CD4-positive, alpha-beta T cell treated with Interleukin-4 for 1 hour (primary cell): Measurements from ENCODE around the gene CCND1.

Source experiments
- DNase-seq, 2 donors: peaks; one replicate each; pipeline ENCODE4 v3.0.0-alpha.2; 2020 to 2022

Gene CCND1

DNA sequence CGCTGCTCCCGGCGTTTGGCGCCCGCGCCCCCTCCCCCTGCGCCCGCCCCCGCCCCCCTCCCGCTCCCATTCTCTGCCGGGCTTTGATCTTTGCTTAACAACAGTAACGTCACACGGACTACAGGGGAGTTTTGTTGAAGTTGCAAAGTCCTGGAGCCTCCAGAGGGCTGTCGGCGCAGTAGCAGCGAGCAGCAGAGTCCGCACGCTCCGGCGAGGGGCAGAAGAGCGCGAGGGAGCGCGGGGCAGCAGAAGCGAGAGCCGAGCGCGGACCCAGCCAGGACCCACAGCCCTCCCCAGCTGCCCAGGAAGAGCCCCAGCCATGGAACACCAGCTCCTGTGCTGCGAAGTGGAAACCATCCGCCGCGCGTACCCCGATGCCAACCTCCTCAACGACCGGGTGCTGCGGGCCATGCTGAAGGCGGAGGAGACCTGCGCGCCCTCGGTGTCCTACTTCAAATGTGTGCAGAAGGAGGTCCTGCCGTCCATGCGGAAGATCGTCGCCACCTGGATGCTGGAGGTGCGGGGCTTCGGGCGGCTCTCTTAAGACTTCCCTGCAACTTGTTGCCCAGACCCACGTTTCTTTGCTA, at the start of gene CCND1:
CCND1 (plus strand) TSS at position 162 of the 587 bp plus-strand sequence; CDS start at position 320, 158 bp downstream.
- peak; percentile 45 to 50 for DNase-seq

DNA sequence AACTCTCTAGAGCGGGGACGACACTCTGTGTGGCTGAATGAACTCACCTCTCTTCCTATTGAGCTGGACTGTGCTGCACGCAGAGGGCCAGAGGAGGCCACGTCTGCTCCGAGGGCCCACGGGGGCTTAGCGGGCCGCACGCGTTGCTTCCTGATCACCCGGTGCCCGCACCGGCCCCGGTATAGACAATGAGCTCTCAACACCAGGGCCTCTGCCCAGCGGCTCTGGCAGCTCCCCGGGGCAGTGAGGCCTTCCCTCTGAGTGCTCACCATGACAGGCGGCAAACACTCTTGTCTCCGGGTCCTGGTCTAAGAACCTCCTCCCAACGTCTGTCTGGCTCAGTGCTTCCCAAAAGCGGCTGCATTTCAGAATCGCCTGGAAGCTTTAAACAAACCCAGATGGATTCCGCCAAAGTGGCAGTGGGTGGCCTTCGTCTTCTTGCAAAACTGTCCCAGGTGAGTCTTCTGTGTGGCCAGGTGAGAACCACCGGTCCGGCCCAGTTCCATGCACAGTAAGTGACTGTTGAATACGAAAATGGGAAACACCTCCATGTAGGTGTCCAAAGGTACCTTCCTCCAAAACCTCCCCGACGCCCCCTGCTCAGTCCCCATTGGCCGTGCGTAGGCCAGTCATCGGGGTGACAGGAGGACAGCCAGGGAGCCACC, 47.8 kb upstream of the CCND1 start:
- DNase-seq: no peak

DNA sequence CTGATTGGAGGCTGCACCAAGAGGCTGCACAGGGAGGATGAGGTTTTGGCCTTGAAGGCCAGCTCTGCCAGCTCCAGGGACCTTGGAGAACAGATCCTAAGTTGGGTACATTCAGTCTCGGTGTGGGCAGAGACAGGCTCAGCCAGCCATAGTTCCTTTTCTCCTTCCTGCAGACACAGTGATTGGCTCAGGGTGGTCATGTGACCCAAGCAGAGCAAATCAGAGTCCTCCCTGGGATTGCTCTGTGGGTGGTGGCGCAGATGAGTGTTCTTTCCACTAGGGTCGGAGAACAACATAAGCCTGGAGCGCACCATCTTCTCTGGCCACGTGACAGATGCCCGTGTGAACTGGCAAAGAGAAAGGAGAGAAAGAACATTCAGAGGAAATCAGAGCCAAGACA, 47.1 kb upstream of the CCND1 start:
- DNase-seq: no peak

DNA sequence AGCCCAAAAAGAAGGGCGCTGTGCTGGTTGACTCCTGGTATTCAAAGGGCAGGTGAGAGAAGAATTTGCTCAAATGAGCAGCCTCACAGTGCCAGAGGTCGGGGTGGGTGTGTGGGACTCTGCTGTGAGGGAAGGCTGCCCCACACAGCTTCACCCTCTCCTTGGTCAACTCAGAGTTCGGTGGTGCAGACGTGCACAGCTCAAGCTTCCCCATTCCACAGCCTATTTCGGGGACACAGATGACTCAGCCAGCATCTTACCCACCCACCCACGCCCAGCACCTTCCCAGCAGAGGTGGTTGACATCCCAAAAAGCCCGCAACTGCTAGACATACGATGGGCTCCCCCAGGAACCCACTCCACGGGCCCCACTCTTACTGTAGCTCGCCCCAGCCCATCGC, 46.5 kb upstream of the CCND1 start:
- no peak for DNase-seq

DNA sequence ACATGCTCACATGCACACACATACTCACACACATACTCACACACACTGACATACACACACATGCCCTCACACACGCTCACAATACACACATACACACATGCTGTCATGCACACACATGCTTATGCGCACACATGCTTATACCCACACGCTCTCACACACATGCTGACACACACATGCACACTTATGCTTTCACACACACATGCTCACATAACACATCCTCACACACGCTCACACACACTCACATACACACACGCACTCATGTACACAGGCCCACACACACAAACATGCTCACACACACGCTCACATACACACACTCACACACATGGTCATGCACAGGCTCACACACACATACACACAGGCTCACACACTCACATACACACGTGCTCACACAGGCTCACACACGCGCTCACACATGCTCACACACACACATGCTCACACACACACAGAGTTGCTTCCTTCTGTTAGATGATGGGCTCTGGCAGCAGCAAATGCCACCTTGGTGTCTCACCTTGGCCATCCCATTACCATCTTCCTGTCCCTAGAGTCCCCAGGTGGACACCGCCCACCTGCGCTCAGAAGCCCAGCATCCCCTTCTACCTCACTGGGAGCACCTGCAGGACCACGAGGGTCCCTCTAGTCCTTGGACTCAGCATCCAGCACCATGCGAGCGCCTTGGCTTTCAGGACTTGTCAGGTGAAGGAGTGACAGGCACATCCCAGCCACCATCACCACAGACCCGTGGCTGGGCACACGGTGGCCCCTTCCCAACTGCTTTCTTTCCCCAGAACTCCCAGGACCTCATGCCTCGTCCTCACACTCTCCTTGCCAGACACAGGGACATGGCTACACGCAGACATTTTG, 44.9 kb upstream of the CCND1 start:
- DNase-seq: no peak

DNA sequence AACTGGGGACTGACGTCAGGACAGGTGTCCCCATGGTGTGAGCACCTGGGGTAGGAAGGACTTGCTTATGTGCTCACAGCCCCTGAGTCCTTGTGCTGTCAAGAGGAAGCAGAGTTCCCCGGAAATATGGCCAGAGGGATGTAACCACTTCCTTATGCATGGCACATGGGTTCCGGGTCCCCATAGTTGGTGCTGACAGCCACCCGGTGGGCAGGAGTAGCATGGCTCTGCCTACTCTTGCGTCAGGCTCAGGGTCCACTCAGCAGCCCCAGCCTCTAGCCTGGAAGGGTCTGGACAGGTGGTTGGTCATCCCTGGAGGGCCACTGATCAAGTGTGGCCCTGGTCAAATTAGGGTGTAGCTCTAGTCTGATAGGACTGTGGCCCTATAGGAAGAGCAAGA, 42.8 kb upstream of the CCND1 start:
- DNase-seq: no peak

- no peak for DNase-seq
Observed at GRCh38 chr11:69599502-69599901, 41.5 kb upstream of the CCND1 start.

DNA sequence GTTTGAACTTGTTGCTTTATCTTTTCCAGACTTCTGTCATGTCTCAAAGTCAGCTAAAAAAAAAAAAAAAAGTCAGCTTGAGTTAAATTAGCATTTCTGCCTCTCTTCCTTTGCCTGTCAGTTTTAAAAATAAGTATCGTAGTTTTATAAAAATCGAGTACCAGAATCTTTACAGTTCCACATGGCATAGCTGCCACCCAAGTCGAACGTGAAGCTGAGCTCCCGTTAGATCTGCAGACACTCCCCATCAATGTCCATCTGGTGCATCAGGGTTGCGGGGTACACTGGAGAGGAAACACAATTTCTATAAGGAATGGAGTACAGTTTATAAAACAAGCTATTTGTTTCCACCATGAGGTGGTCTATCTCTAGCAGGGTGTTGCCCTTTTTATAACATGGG, 41.0 kb upstream of the CCND1 start:
- DNase-seq: no peak

GRCh38 chr11:69601011-69601975, 39.7 kb upstream of the CCND1 start:
- no peak for DNase-seq

- no peak for DNase-seq
Observed at GRCh38 chr11:69603111-69603836, 37.7 kb upstream of the CCND1 start.

- no peak for DNase-seq
Observed at GRCh38 chr11:69604055-69604454, 36.9 kb upstream of the CCND1 start.

- DNase-seq: no peak
Observed at GRCh38 chr11:69605737-69606526, 35.0 kb upstream of the CCND1 start.

GRCh38 chr11:69609351-69609750, 31.6 kb upstream of the CCND1 start:
- DNase-seq: no peak

DNA sequence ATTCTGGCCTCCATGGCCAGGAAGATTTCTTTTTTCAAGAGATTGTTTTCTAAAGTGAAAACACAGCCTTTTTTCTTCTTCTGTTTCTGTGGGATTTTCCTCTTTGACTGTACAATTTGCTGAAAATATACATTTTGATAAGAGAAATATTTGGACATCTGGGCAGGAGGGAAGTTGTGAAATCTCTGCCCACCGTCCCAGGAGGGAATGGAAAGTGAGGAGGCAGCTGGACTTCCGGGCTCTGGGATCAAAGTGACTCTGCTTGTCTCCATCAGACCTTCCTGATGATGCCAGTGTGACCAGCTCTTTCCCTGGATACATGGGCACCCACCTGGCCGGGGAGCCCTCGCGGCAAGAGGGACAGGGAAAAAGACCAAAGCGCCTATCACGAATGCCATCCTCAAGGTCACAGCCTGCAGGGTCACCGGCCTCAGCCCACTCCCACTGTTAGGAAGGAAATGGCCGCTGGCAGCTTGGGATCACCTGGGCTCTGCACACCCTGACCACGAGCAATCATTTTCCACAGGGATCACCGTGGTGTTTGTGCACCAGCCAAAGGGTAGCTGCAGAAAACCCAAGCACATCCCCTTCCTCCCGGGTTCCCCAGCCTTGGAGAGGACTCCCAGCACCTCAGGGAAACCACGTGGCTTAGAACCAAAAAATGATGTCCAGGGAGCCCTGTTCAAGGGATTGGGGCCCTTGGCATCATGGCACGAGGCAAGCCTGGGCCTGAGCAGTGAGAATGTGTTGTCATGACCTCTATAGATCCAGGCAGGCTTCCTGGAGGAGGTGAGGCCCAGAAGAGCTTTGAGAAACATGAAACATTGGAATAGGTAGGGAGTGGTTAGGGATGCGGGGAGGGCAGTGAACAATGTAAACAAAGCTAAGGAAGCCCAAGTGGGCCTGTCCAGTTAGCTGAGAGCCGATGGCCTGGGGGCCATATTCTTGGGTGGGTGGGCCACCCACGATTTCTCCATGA, 29.1 kb upstream of the CCND1 start:
- DNase-seq: no peak

GRCh38 chr11:69613594-69613993, 27.4 kb upstream of the CCND1 start:
- no peak for DNase-seq

- no peak for DNase-seq
Observed at GRCh38 chr11:69614085-69614484, 26.9 kb upstream of the CCND1 start.

DNA sequence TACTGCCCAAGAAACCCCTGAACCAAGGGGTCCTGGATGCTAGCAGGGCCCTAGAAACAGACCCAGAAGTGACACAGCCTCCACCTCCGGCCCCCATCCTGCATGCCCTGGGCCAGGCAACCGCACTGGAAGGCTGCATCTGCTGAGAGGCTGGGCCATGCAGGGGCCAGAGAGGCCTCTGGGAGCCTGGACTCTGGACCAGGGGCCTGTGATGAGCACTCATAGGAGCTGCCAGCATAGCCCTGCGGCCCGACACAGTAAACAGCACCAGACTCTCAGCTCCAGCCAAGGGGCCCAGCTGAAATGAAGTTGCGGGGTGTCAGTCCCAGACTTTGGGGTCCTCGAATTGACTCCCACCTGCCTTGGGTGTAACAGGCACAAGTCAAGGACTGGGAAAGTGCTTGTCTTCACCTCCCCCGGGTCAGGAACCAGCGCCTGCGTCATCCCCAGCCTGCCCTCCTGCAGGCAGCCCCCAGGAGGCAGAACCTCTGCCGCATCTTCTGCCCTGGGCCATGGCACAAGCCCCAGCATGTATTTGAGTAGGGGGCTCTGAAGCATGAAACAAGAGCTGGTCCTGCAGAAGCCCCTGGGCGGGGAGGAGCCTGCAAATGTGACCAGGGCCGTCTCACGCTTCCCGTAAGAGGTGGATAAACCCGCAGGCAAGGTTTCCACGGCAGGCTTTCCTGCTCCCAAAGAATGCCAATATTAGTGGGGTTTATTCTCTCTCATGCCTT, 25.2 kb upstream of the CCND1 start:
- no peak for DNase-seq

DNA sequence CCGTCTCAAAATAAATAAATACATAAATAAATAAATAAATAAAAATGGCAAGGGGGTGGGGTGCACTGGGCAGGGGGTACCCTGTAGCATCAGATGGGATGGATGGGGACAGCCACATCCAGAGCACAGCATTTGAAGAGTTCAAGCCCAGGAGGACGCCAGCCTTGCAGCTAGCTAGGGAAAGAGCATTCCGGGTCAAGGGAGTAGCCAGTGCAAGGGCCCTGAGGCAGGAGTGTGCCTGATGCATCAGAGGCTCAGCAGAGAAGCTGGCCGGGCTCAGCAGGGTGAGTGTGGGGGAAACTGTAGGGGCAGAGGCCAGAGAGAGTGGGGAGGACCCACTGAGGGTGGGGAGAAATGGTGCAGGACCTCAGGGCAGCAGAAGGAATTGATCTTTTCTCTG, 23.7 kb upstream of the CCND1 start:
- no peak for DNase-seq

- no peak for DNase-seq
Observed at GRCh38 chr11:69617682-69618081, 23.3 kb upstream of the CCND1 start.
